KOPT-K1 (cell line): ENCODE measurements around the gene RAB1B.
"Not testable (repeated sequence)": the region's sequence is repeated elsewhere in the genome, so short reads cannot be mapped to it uniquely, and the experiment has no call there.

Experiments
- H3K27ac ChIP-seq: fragments of 200-600 bp; sonication (generic); 2 replicates; pipeline ENCODE4 v1.5.1; 2016; ENCODE audit warnings: antibody characterized with exemption, mild to moderate bottlenecking, low read depth, low read length; ENCODE audit not compliant: poor library complexity, severe bottlenecking
- H3K36me3 ChIP-seq: fragments of 200-600 bp; sonication (generic); 2 replicates; pipeline ENCODE4 v1.5.1; 2017; ENCODE audit warnings: antibody characterized with exemption, mild to moderate bottlenecking, low read length, moderate library complexity; ENCODE audit not compliant: insufficient read depth
- H3K9me3 ChIP-seq: fragments of 200-600 bp; sonication (generic); 2 replicates; pipeline ENCODE4 v1.5.1; 2017; ENCODE audit warnings: antibody characterized with exemption, low read length, mild to moderate bottlenecking; ENCODE audit not compliant: insufficient read depth, poor library complexity, severe bottlenecking

RAB1B gene

GRCh38 chr11:66253081-66253480, 15.4 kb upstream of the RAB1B start:
- H3K9me3 ChIP-seq, H3K27ac ChIP-seq, H3K36me3 ChIP-seq: not testable (repeated sequence)

- H3K9me3 ChIP-seq: no peaks in the 10 kb centered on the region
- peaks cover 43% of the 10 kb centered on the region for H3K36me3 ChIP-seq
- H3K27ac ChIP-seq: peak overlapping the region; percentile 98
Observed at GRCh38 chr11:66258473-66258893, 10.0 kb upstream of the RAB1B start.

GRCh38 chr11:66259225-66259624, 9.2 kb upstream of the RAB1B start:
- no peaks in the 10 kb centered on the region for H3K9me3 ChIP-seq

GRCh38 chr11:66259956-66260355, 8.5 kb upstream of the RAB1B start:
- Histone ChIP-seq H3K9me3 (no peaks in the 10 kb centered on the region), H3K36me3 (peaks cover 58% of the 10 kb centered on the region), H3K27ac (no peak overlapping the region)

More at GRCh38 chr11:66259225-66259624, 9.2 kb upstream of the RAB1B start:
- peak overlapping the region; percentile 98 for H3K27ac ChIP-seq
- peaks cover 51% of the 10 kb centered on the region for H3K36me3 ChIP-seq

- Histone ChIP-seq H3K36me3 (peaks cover 74% of the 10 kb centered on the region), H3K9me3 (no peaks in the 10 kb centered on the region), H3K27ac (no peak overlapping the region)
Observed at GRCh38 chr11:66261578-66261977, 6.9 kb upstream of the RAB1B start.

- no peak overlapping the region for H3K27ac ChIP-seq
- H3K9me3 ChIP-seq: no peaks in the 10 kb centered on the region
- H3K36me3 ChIP-seq: peaks cover 80% of the 10 kb centered on the region
Observed at GRCh38 chr11:66262191-66262590, 6.2 kb upstream of the RAB1B start.

- H3K36me3 ChIP-seq: peaks cover 81% of the 10 kb centered on the region
- no peaks in the 10 kb centered on the region for H3K9me3 ChIP-seq
- H3K27ac ChIP-seq: no peak overlapping the region
Observed at GRCh38 chr11:66262696-66263095, 5.7 kb upstream of the RAB1B start.

- Histone ChIP-seq H3K27ac (no peak overlapping the region), H3K36me3 (peaks cover 81% of the 10 kb centered on the region), H3K9me3 (no peaks in the 10 kb centered on the region)
Observed at GRCh38 chr11:66263231-66263630, 5.2 kb upstream of the RAB1B start.

GRCh38 chr11:66263785-66264184, 4.7 kb upstream of the RAB1B start:
- Histone ChIP-seq H3K9me3 (no peaks in the 10 kb centered on the region), H3K36me3 (peaks cover 81% of the 10 kb centered on the region)

GRCh38 chr11:66264383-66264782, 4.1 kb upstream of the RAB1B start:
- Histone ChIP-seq H3K36me3 (peaks cover 78% of the 10 kb centered on the region), H3K27ac (no peak overlapping the region), H3K9me3 (no peaks in the 10 kb centered on the region)

More at GRCh38 chr11:66263785-66264184, 4.7 kb upstream of the RAB1B start:
- no peak overlapping the region for H3K27ac ChIP-seq

- Histone ChIP-seq H3K36me3 (peaks cover 75% of the 10 kb centered on the region), H3K27ac (no peak overlapping the region), H3K9me3 (no peaks in the 10 kb centered on the region)
Observed at GRCh38 chr11:66264914-66265313, 3.5 kb upstream of the RAB1B start.

- Histone ChIP-seq H3K9me3 (no peaks in the 10 kb centered on the region), H3K27ac (no peak overlapping the region), H3K36me3 (peaks cover 75% of the 10 kb centered on the region)
Observed at GRCh38 chr11:66265531-66266377, 2.7 kb upstream of the RAB1B start.

- Histone ChIP-seq H3K9me3 (no peaks in the 10 kb centered on the region), H3K27ac (no peak overlapping the region), H3K36me3 (peaks cover 72% of the 10 kb centered on the region)
Observed at GRCh38 chr11:66266378-66267038, 1.9 kb upstream of the RAB1B start.

- H3K36me3 ChIP-seq: peaks cover 72% of the 10 kb centered on the region
- H3K9me3 ChIP-seq: no peaks in the 10 kb centered on the region
- H3K27ac ChIP-seq: no peak overlapping the region
Observed at GRCh38 chr11:66267039-66267378, 1.4 kb upstream of the RAB1B start.

GRCh38 chr11:66267379-66268243, 828 bp upstream of the RAB1B start:
- Histone ChIP-seq H3K9me3 (no peaks in the 10 kb centered on the region), H3K36me3 (peaks cover 72% of the 10 kb centered on the region), H3K27ac (peak overlapping the region; percentile 83)
